ENCODE results near the gene NKD2.

DNA sequence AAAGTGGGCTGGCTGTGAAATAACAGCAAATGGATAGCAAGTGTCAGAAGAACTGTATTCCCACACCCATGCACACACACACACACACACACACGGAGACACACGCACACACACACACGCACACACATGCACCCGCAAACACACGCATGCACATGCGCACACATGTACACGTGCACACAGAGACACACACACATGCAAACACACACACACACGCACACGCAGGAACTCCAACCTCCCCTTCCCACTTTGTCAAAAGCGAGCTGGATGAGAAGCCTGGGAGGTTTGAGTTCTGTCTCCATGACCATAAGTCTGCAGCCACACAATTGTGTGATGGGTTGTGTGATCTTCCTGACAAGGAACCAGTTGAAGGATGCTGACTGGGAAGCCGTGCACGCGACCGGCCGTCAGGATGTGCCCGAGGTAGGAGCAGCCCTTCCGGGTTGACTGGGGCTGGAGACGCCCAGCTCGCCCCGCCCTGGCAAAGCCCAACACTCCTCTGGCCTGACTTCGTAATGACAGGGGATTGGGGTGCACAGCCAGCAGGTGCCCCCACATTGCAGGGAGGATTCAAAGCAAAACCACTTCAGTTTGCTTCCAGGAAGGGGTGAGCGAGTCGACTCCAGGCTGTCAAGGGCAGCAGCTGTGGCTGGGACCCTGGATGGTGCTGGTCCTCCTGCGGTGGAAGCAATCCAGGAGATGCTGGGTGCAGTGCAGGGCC lies 29.3 kb upstream of the NKD2 start:
- TF ChIP-seq, protein P1, sequence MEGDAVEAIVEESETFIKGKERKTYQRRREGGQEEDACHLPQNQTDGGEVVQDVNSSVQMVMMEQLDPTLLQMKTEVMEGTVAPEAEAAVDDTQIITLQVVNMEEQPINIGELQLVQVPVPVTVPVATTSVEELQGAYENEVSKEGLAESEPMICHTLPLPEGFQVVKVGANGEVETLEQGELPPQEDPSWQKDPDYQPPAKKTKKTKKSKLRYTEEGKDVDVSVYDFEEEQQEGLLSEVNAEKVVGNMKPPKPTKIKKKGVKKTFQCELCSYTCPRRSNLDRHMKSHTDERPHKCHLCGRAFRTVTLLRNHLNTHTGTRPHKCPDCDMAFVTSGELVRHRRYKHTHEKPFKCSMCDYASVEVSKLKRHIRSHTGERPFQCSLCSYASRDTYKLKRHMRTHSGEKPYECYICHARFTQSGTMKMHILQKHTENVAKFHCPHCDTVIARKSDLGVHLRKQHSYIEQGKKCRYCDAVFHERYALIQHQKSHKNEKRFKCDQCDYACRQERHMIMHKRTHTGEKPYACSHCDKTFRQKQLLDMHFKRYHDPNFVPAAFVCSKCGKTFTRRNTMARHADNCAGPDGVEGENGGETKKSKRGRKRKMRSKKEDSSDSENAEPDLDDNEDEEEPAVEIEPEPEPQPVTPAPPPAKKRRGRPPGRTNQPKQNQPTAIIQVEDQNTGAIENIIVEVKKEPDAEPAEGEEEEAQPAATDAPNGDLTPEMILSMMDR (optimal IDR thresholded peaks at IDR 0.05 in 1 of 3, IDR thresholded peaks at IDR 0.05 in 1 of 3, conservative IDR thresholded peaks at IDR 0.05 in 1 of 3; ENCODE audit: extremely low read depth in 1 of 3, insufficient read depth in 2 of 3, low read length in 3 of 3): no peak
- TF ChIP-seq EZH2 (IDR thresholded peaks at IDR 0.05; ENCODE audit: low read length): no peak
